Endodermal cell (in vitro differentiated cells): ENCODE measurements around the gene SNX3. TPM values are rescaled to one million over a fixed set of nuclear protein-coding genes. Genes with fewer than 3 reads are reported as not detected.

Experiments
- DNase-seq: peaks from one replicate; pipeline ENCODE4 v3.0.0-alpha.2; 2017
- H3K27ac ChIP-seq: 2 replicates; pipeline ENCODE4 v1.5.1; 2013; ENCODE audit warnings: mild to moderate bottlenecking, low read depth, low read length, moderate library complexity
- H3K27me3 ChIP-seq: 2 replicates; pipeline ENCODE4 v1.6.1; 2013; ENCODE audit warnings: mild to moderate bottlenecking, low read length, moderate library complexity; ENCODE audit not compliant: insufficient read depth, control insufficient read depth, poor library complexity, severe bottlenecking
- H3K36me3 ChIP-seq: 2 replicates; pipeline ENCODE4 v1.7.0; 2013; ENCODE audit warnings: mild to moderate bottlenecking, low read length, moderate library complexity; ENCODE audit not compliant: control insufficient read depth, insufficient read depth
- H3K4me1 ChIP-seq: one replicate; pipeline ENCODE4 v1.7.0; 2013; ENCODE audit warnings: low read length; ENCODE audit not compliant: control insufficient read depth, insufficient read depth
- H3K4me3 ChIP-seq: 2 replicates; pipeline ENCODE4 v1.5.1; 2013; ENCODE audit warnings: mild to moderate bottlenecking, low read length, moderate library complexity
- H3K9ac ChIP-seq: 2 replicates; pipeline ENCODE4 v1.6.1; 2013; ENCODE audit warnings: mild to moderate bottlenecking, low read length, moderate library complexity; ENCODE audit not compliant: poor library complexity, severe bottlenecking; ENCODE audit errors: extremely low read depth
- H3K9me3 ChIP-seq: 2 replicates; pipeline ENCODE4 v1.6.1; 2013; ENCODE audit warnings: mild to moderate bottlenecking, low read length, moderate library complexity; ENCODE audit not compliant: control insufficient read depth
- H3K27ac Mint-ChIP-seq: 2 replicates; pipeline ENCODE4 v1.8.0; 2020; ENCODE audit warnings: mixed read lengths
- H3K27me3 Mint-ChIP-seq: 2 replicates; pipeline ENCODE4 v1.8.0; 2021; ENCODE audit warnings: mild to moderate bottlenecking, mixed read lengths; ENCODE audit not compliant: insufficient read depth
- H3K36me3 Mint-ChIP-seq: 2 replicates; pipeline ENCODE4 v1.8.0; 2020; ENCODE audit warnings: low read depth, mixed read lengths
- H3K4me1 Mint-ChIP-seq: 2 replicates; pipeline ENCODE4 v1.8.0; 2020; ENCODE audit warnings: mixed read lengths
- H3K4me3 Mint-ChIP-seq: 2 replicates; pipeline ENCODE4 v1.8.0; 2020; ENCODE audit warnings: mild to moderate bottlenecking, moderate library complexity, mixed read lengths
- H3K9me3 Mint-ChIP-seq: 2 replicates; pipeline ENCODE4 v1.8.0; 2020; ENCODE audit warnings: mild to moderate bottlenecking, mixed read lengths
- CTCF ChIP-seq: fragments of 200-600 bp; sonication (generic); conservative IDR thresholded peaks from 2 replicates; pipeline ENCODE4 v1.5.0; 2021; ENCODE audit warnings: antibody characterized with exemption, mild to moderate bottlenecking
- WGBS, 2 experiments: methylation state at CpG; one replicate each; pipeline versions ENCODE4 v1.1.5 to v1.1.7; 2013; ENCODE audit warnings: missing lambda C conversion rate in 2 of 2, mixed read lengths in 1 of 2; ENCODE audit not compliant: insufficient coverage in 1 of 2, insufficient read length in 1 of 2; 5-methylcytosine and 5-hydroxymethylcytosine counted together
- total RNA-seq, 2 donors: library from RNA; stranded (reverse); fragmentation: NEBNext Ultra II Directional in 1 of 2; extraction: Animal tissue kit (Norgen Biotek cat#: 25700) in 1 of 2; gene quantifications; 2 replicates in 1 of 2; 3 replicates in 1 of 2; pipeline ENCODE4 v1.2.1, GENCODE V29; 2021

Gene SNX3
- total RNA-seq, 2 donors from 2014 or later: 79.2 TPM

GRCh38 chr6:108268845-108269244 is 8.0 kb upstream of the SNX3 start:
- TF ChIP-seq CTCF: no peak
- no peaks in the 10 kb centered on the region for H3K4me1 Mint-ChIP-seq
- H3K9me3 Mint-ChIP-seq: peaks cover 9% of the 10 kb centered on the region
- H3K36me3 Mint-ChIP-seq: no peaks in the 10 kb centered on the region
- Histone ChIP-seq H3K36me3 (no peaks in the 10 kb centered on the region), H3K4me3 (no peak overlapping the region), H3K4me1 (no peaks in the 10 kb centered on the region), H3K9ac (no peak overlapping the region), H3K27me3 (no peaks in the 10 kb centered on the region), H3K27ac (no peak overlapping the region), H3K9me3 (no peaks in the 10 kb centered on the region)
- peaks cover 4% of the 10 kb centered on the region for H3K27me3 Mint-ChIP-seq
- DNase-seq: no peak
- no peak overlapping the region for H3K27ac Mint-ChIP-seq
- no peak overlapping the region for H3K4me3 Mint-ChIP-seq
- 92% methylated on average over 3 of the region's 3 CpGs; no CpG with 5 or more reads in 1 of the 2 experiments for WGBS, 2 experiments

GRCh38 chr6:108263371-108263770 is 2.5 kb upstream of the SNX3 start:
- 87 to 93% methylated on average over 2 of the region's 2 CpGs for WGBS, 2 experiments
- Mint-ChIP-seq H3K27ac (no peak overlapping the region), H3K4me1 (no peaks in the 10 kb centered on the region), H3K36me3 (no peaks in the 10 kb centered on the region), H3K4me3 (no peak overlapping the region), H3K9me3 (no peaks in the 10 kb centered on the region), H3K27me3 (peaks cover 6% of the 10 kb centered on the region)
- Histone ChIP-seq H3K27me3 (no peaks in the 10 kb centered on the region), H3K4me3 (no peak overlapping the region), H3K4me1 (no peaks in the 10 kb centered on the region), H3K9ac (no peak overlapping the region), H3K27ac (no peak overlapping the region), H3K36me3 (peaks cover 3% of the 10 kb centered on the region), H3K9me3 (no peaks in the 10 kb centered on the region)
- TF ChIP-seq CTCF: no peak
- DNase-seq: no peak

GRCh38 chr6:108260126-108260808 is 573 bp downstream of the SNX3 start:
- TF ChIP-seq CTCF: no peak
- H3K9me3 Mint-ChIP-seq: no peaks in the 10 kb centered on the region
- no peak for DNase-seq

More at GRCh38 chr6:108260126-108260808, 573 bp downstream of the SNX3 start:
- H3K4me1 ChIP-seq: no peaks in the 10 kb centered on the region
- peak overlapping the region; percentile 67 for H3K4me3 Mint-ChIP-seq
- no peaks in the 10 kb centered on the region for H3K27me3 ChIP-seq
- peak overlapping the region; percentile 80 for H3K4me3 ChIP-seq
- peaks cover 6% of the 10 kb centered on the region for H3K27me3 Mint-ChIP-seq
- peak overlapping the region; percentile 66 for H3K9ac ChIP-seq
- H3K9me3 ChIP-seq: no peaks in the 10 kb centered on the region
- peak overlapping the region; percentile 66 for H3K27ac Mint-ChIP-seq
- H3K27ac ChIP-seq: peak overlapping the region; percentile 88
- H3K36me3 ChIP-seq: peaks cover 4% of the 10 kb centered on the region
- H3K4me1 Mint-ChIP-seq: no peaks in the 10 kb centered on the region
- H3K36me3 Mint-ChIP-seq: peaks cover under 1% of the 10 kb centered on the region
- 2 to 6% methylated on average over 9 to 29 of the region's 29 CpGs for WGBS, 2 experiments
